ENCODE measurements around the gene SYNGR1. TPM values are rescaled to one million over a fixed set of nuclear protein-coding genes. Genes with fewer than 3 reads are reported as not detected.

Gene SYNGR1
- total RNA-seq (7.7 and 13.0 TPM in 2 replicates), polyA plus RNA-seq (12.9 and 13.5 TPM in 2 replicates), polyA minus RNA-seq (ENCODE audit: low replicate concordance) (9.2 and 21.0 TPM in 2 replicates)
- polyA plus RNA-seq (2012): 29.4 and 32.7 TPM in 2 replicates

- Histone ChIP-seq H3K4me1 (ENCODE audit: control insufficient read depth, extremely low read depth, insufficient read depth, low read length) (no peaks in the 10 kb centered on the region), H3K4me2 (ENCODE audit: extremely low read depth, insufficient read depth, low read length) (peak within 1 kb of the TSS; percentile 94), H3K9me3 (ENCODE audit: control insufficient read depth, insufficient read depth, low read depth, low read length) (no peaks in the 10 kb centered on the region), H2AFZ (ENCODE audit: low read length) (peak within 1 kb of the TSS; percentile 76), H3K36me3 (ENCODE audit: control insufficient read depth, insufficient read depth, low read length) (no peaks in the 10 kb centered on the region), H3K9ac (ENCODE audit: insufficient read depth, low read length) (peak within 1 kb of the TSS; percentile 59), H3K27ac (ENCODE audit: insufficient read depth, low read length) (no peak within 1 kb of the TSS), H3K79me2 (ENCODE audit: control insufficient read depth, insufficient read depth, low read length) (no peaks in the 10 kb centered on the region), H4K20me1 (ENCODE audit: control insufficient read depth, extremely low read depth, insufficient read depth, low read length) (no peaks in the 10 kb centered on the region), H3K27me3 (ENCODE audit: control insufficient read depth, insufficient read depth, low read length) (peaks cover 3% of the 10 kb centered on the region), H3K4me3 (replicated peaks in 1 of 4; ENCODE audit: control extremely low read depth in 1 of 4, insufficient read depth in 1 of 4, low read depth in 3 of 4, low read length in 4 of 4) (peak within 1 kb of the TSS; percentile 59 to 73 (median 62))
- TF ChIP-seq EZH2 (IDR thresholded peaks at IDR 0.05; ENCODE audit: low read length, missing control alignments) (no peak), CTCF (conservative IDR thresholded peaks at IDR 0.05 in 1 of 2, IDR thresholded peaks at IDR 0.05 in 1 of 2; ENCODE audit: low read depth in 1 of 2, low read length in 2 of 2) (no peak)
- no peak for DNase-seq (ENCODE audit: low read depth in 2 of 2)
These were observed at the start of gene SYNGR1 for GRCh38 chr22:39349967-39350726. TSS of gene SYNGR1 (plus strand) at chr22:39349991. CDS start at chr22:39350011, 20 bp downstream.

- Histone ChIP-seq H3K27ac (ENCODE audit: insufficient read depth, low read length) (no peak overlapping the region), H3K9ac (ENCODE audit: insufficient read depth, low read length) (no peak overlapping the region), H3K4me1 (ENCODE audit: control insufficient read depth, extremely low read depth, insufficient read depth, low read length) (peaks cover 14% of the 10 kb centered on the region), H3K27me3 (ENCODE audit: control insufficient read depth, insufficient read depth, low read length) (no peaks in the 10 kb centered on the region), H3K79me2 (ENCODE audit: control insufficient read depth, insufficient read depth, low read length) (no peaks in the 10 kb centered on the region), H4K20me1 (ENCODE audit: control insufficient read depth, extremely low read depth, insufficient read depth, low read length) (no peaks in the 10 kb centered on the region), H2AFZ (ENCODE audit: low read length) (no peak overlapping the region), H3K9me3 (ENCODE audit: control insufficient read depth, insufficient read depth, low read depth, low read length) (no peaks in the 10 kb centered on the region), H3K4me2 (ENCODE audit: extremely low read depth, insufficient read depth, low read length) (peak overlapping the region; percentile 17), H3K4me3 (replicated peaks in 1 of 4; ENCODE audit: control extremely low read depth in 1 of 4, insufficient read depth in 1 of 4, low read depth in 3 of 4, low read length in 4 of 4) (no peak overlapping the region), H3K36me3 (ENCODE audit: control insufficient read depth, insufficient read depth, low read length) (no peaks in the 10 kb centered on the region)
- TF ChIP-seq EZH2 (IDR thresholded peaks at IDR 0.05; ENCODE audit: low read length, missing control alignments): no peak
- no peak for TF ChIP-seq CTCF (conservative IDR thresholded peaks at IDR 0.05 in 1 of 2, IDR thresholded peaks at IDR 0.05 in 1 of 2; ENCODE audit: low read depth in 1 of 2, low read length in 2 of 2)
- peak in 1 of 2 donors; percentile 20 for DNase-seq (ENCODE audit: low read depth in 2 of 2)
These were observed 49.5 kb upstream of the SYNGR1 start for GRCh38 chr22:39300186-39300830.

DNA sequence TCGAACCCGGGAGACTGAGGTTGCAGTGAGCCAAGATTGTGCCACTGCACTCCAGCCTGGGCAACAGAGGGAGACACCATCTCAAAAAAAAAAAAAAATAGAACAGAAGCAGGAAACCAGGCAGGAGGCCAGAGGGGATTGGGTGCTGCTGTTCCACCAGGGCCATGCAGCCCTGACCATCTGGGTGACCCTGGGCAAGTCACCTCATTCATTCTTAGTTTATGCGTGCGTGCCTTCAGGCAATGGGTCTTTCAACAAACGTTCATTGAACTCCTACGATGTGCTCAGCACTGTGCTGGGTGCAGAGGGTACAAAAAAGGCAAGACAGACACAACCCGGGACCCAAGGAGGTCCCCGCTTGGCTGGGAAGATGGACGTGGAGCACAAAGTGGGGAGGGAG, 48.7 kb upstream of the SYNGR1 start:
- Histone ChIP-seq H2AFZ (ENCODE audit: low read length) (no peak overlapping the region), H4K20me1 (ENCODE audit: control insufficient read depth, extremely low read depth, insufficient read depth, low read length) (no peaks in the 10 kb centered on the region), H3K27me3 (ENCODE audit: control insufficient read depth, insufficient read depth, low read length) (no peaks in the 10 kb centered on the region), H3K27ac (ENCODE audit: insufficient read depth, low read length) (no peak overlapping the region), H3K36me3 (ENCODE audit: control insufficient read depth, insufficient read depth, low read length) (no peaks in the 10 kb centered on the region), H3K79me2 (ENCODE audit: control insufficient read depth, insufficient read depth, low read length) (no peaks in the 10 kb centered on the region), H3K9me3 (ENCODE audit: control insufficient read depth, insufficient read depth, low read depth, low read length) (no peaks in the 10 kb centered on the region), H3K4me3 (replicated peaks in 1 of 4; ENCODE audit: control extremely low read depth in 1 of 4, insufficient read depth in 1 of 4, low read depth in 3 of 4, low read length in 4 of 4) (no peak overlapping the region), H3K9ac (ENCODE audit: insufficient read depth, low read length) (no peak overlapping the region), H3K4me2 (ENCODE audit: extremely low read depth, insufficient read depth, low read length) (no peak overlapping the region), H3K4me1 (ENCODE audit: control insufficient read depth, extremely low read depth, insufficient read depth, low read length) (peaks cover 14% of the 10 kb centered on the region)
- no peak for DNase-seq (ENCODE audit: low read depth in 2 of 2)
- TF ChIP-seq CTCF (conservative IDR thresholded peaks at IDR 0.05 in 1 of 2, IDR thresholded peaks at IDR 0.05 in 1 of 2; ENCODE audit: low read depth in 1 of 2, low read length in 2 of 2) (no peak), EZH2 (IDR thresholded peaks at IDR 0.05; ENCODE audit: low read length, missing control alignments) (no peak)
